GM06990 (cell line): Measurements from ENCODE around the gene FZD7.

Source experiments
- DNase-seq: peaks from one replicate; pipeline ENCODE4 v3.0.0-alpha.2; 2011; ENCODE audit not compliant: insufficient read length; ENCODE audit errors: extremely low read depth
- H3K27me3 ChIP-seq: replicated peaks from 2 replicates; pipeline ENCODE4 v1.6.0; 2011; ENCODE audit warnings: low read length; ENCODE audit not compliant: control insufficient read depth, insufficient read depth
- H3K36me3 ChIP-seq: 2 replicates; pipeline ENCODE4 v1.5.1; 2011; ENCODE audit warnings: low read length; ENCODE audit not compliant: control insufficient read depth, insufficient read depth
- H3K4me3 ChIP-seq: replicated peaks from 2 replicates; pipeline ENCODE4 v1.5.1; 2011; ENCODE audit warnings: low read depth, mild to moderate bottlenecking, control low read depth, low read length
- CTCF ChIP-seq: IDR thresholded peaks from 2 replicates; pipeline ENCODE4 v1.5.1; 2011; ENCODE audit warnings: low read length, control low read depth, mild to moderate bottlenecking, inconsistent platforms; ENCODE audit not compliant: insufficient read depth, poor library complexity, severe bottlenecking

Gene FZD7

GRCh38 chr2:202033317-202034248 lies at the start of gene FZD7:
FZD7 (plus strand) TSS chr2:202033855; CDS start chr2:202034648, 793 bp downstream.
- Histone ChIP-seq H3K36me3 (no peaks in the 10 kb centered on the region), H3K4me3 (peak within 1 kb of the TSS; percentile 76), H3K27me3 (no peaks in the 10 kb centered on the region; the same call in 1 of the 2 replicates)
- DNase-seq, result peak; percentile 87
- TF ChIP-seq CTCF, result peak; percentile 34

- H3K36me3 ChIP-seq, result no peaks in the 10 kb centered on the region
- H3K27me3 ChIP-seq, result no peaks in the 10 kb centered on the region
- TF ChIP-seq CTCF, result no peak
- no peak overlapping the region for H3K4me3 ChIP-seq
- no peak for DNase-seq
Observed at GRCh38 chr2:201984333-201984732, 49.3 kb upstream of the FZD7 start.

GRCh38 chr2:201984800-201985525 lies 48.7 kb upstream of the FZD7 start:
- H3K27me3 ChIP-seq, result no peaks in the 10 kb centered on the region
- DNase-seq, result no peak
- H3K36me3 ChIP-seq, result no peaks in the 10 kb centered on the region
- H3K4me3 ChIP-seq, result no peak overlapping the region
- peak; percentile 6 for TF ChIP-seq CTCF

- no peaks in the 10 kb centered on the region for H3K27me3 ChIP-seq
- H3K4me3 ChIP-seq, result no peak overlapping the region
- no peak for TF ChIP-seq CTCF
- no peak for DNase-seq
- no peaks in the 10 kb centered on the region for H3K36me3 ChIP-seq
Observed at GRCh38 chr2:201985728-201986462, 47.8 kb upstream of the FZD7 start.

- Histone ChIP-seq H3K27me3 (no peaks in the 10 kb centered on the region), H3K36me3 (no peaks in the 10 kb centered on the region), H3K4me3 (no peak overlapping the region)
- no peak for DNase-seq
- TF ChIP-seq CTCF, result no peak
Observed at GRCh38 chr2:201986463-201986735, 47.3 kb upstream of the FZD7 start.
